Stimulated activated memory B cell treated with anti-CD40 and anti-IgM and Interleukin-4, amounts not matched to agents 10 μg/mL and 1 μg/mL and 100 μg/mL, for 72 hours (primary cell): ENCODE data around the gene BCAT1.
"Not testable (repeated sequence)": the region's sequence is repeated elsewhere in the genome, so short reads cannot be mapped to it uniquely, and the experiment has no call there.

Source experiments
- ATAC-seq: fragments of 150-1000 bp; cut with Tn5 transposase; 2 replicates; pipeline ENCODE4 v1.10.0; 2021
- H3K27ac Mint-ChIP-seq: one replicate; pipeline ENCODE4 v1.8.0; 2022; ENCODE audit warnings: mild to moderate bottlenecking, mixed read lengths
- H3K27me3 Mint-ChIP-seq: one replicate; pipeline ENCODE4 v1.8.0; 2022; ENCODE audit warnings: mixed read lengths
- H3K36me3 Mint-ChIP-seq: one replicate; pipeline ENCODE4 v1.8.0; 2022; ENCODE audit warnings: mixed read lengths
- H3K4me1 Mint-ChIP-seq: one replicate; pipeline ENCODE4 v1.8.0; 2022; ENCODE audit warnings: mixed read lengths
- H3K4me3 Mint-ChIP-seq: one replicate; pipeline ENCODE4 v1.8.0; 2022; ENCODE audit warnings: mild to moderate bottlenecking, moderate library complexity, mixed read lengths
- H3K9me3 Mint-ChIP-seq: one replicate; pipeline ENCODE4 v1.8.0; 2022; ENCODE audit warnings: mixed read lengths

BCAT1 gene

DNA sequence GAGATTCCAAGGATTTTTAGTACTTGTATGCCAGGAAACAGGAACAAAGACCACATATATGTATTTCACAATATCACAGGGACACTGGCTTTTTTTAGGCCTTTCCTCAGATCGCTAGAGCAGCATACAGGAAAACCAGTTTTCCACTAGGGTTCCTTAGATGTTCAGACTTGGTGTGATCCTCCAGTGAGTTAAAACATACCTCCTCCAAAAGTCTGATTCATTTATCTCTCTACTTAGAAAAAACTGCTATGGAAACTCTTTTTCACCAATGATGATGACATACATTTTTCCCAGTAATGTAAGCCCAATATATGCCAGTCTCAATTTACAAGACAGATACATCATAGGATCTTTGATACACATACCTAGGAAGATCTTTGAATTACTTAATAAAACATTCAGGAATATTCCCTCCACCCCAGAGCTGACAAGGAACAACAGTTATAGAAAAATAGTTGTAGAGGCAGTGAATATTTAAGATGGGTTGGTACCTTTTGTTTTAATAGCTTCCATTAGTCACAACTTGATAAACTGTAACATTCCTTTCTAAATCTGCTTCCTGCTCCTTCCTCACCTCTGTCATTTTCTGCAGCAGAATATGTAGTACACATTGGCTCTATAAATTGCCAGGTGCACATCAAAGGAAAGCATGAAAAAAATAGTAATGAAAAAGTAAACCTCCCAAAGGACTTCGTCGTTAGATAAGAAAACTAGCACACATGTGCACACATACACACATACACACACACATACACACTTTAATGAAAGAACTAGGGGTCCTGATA lies 27.5 kb downstream of the BCAT1 start:
- Mint-ChIP-seq H3K36me3 (no peaks in the 10 kb centered on the region), H3K27ac (no peak overlapping the region), H3K4me3 (no peak overlapping the region), H3K9me3 (peaks cover 3% of the 10 kb centered on the region), H3K27me3 (no peaks in the 10 kb centered on the region), H3K4me1 (peaks cover 22% of the 10 kb centered on the region)
- ATAC-seq, result no peak

DNA sequence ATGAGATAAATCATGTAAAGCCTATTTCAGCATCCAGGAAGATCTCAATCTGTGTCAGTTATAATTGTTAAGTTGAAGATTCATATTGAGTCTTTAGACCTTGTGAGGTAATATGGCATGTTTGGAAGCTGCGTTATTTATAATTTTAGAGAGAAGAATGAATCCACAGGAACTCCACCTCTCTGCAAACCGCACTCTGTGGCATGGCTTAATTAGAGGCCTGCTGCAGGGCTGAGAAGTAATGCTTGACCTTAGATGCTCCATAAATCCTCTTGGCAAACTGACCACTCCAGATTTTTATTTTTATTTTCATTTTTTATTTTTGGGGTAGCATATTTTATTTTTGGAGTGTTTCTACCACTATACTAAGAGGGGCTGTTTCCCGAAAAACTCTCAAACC lies 28.8 kb downstream of the BCAT1 start:
- H3K27ac Mint-ChIP-seq, result no peak overlapping the region
- H3K4me1 Mint-ChIP-seq, result peaks cover 22% of the 10 kb centered on the region
- H3K27me3 Mint-ChIP-seq, result no peaks in the 10 kb centered on the region
- ATAC-seq, result no peak
- no peaks in the 10 kb centered on the region for H3K9me3 Mint-ChIP-seq
- H3K36me3 Mint-ChIP-seq, result no peaks in the 10 kb centered on the region
- no peak overlapping the region for H3K4me3 Mint-ChIP-seq

DNA sequence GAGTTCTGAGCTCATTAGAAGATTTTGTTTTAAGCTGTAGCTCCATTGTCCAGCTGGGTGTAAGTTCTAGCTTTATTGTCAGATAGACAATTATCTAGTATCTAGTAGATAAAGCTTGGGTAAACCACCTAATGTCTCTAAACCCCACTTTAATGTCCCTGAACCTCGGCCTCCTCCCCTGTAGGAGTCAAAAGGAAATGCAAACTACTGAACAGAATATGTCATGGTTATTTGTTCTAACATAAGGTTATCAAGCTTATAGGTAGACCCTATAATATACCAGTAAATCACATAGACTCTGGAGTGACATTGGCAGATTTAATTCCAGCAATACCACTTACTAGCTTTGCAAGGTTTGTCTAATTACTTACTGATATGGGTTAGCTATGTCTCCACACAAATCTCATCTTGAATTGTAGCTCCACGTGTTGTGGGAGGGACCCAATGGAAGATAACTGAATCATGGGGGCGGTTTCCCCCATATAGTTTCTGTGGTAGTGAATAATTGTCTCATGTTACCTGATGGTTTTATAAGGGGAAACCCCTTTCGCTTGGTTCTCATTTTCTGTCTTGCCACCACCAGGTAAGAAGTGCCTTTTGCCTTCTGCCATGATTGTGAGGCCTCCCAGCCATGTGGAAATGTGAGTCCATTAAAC lies 29.4 kb downstream of the BCAT1 start:
- Mint-ChIP-seq H3K4me3 (no peak overlapping the region), H3K27ac (no peak overlapping the region)

DNA sequence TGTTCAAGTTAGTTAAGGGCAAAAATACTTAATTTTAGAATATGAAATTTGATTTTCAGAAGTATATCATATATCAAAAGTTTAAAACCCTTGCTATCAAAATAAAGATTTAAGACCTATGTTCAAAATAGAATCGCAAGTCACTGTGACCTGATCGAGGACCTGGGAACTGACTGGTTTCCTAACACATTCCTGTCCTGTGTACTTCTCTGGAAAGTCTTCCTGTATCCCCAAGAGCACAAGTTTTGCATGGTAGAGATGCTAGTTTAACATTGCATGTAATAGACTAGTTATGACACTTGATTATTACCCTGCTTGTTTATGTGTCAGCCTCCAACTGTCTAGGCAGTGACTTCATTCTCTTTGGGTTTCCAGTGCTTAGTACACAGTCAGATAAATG lies 30.3 kb downstream of the BCAT1 start:
- Mint-ChIP-seq H3K4me1 (peaks cover 22% of the 10 kb centered on the region), H3K27ac (no peak overlapping the region), H3K27me3 (no peaks in the 10 kb centered on the region), H3K36me3 (no peaks in the 10 kb centered on the region), H3K9me3 (no peaks in the 10 kb centered on the region), H3K4me3 (no peak overlapping the region)
- no peak for ATAC-seq

More for the DNA sequence above, 29.4 kb downstream of the BCAT1 start:
- Mint-ChIP-seq H3K4me1 (peaks cover 22% of the 10 kb centered on the region), H3K36me3 (no peaks in the 10 kb centered on the region), H3K9me3 (no peaks in the 10 kb centered on the region), H3K27me3 (no peaks in the 10 kb centered on the region)
- ATAC-seq, result peak; percentile 58

DNA sequence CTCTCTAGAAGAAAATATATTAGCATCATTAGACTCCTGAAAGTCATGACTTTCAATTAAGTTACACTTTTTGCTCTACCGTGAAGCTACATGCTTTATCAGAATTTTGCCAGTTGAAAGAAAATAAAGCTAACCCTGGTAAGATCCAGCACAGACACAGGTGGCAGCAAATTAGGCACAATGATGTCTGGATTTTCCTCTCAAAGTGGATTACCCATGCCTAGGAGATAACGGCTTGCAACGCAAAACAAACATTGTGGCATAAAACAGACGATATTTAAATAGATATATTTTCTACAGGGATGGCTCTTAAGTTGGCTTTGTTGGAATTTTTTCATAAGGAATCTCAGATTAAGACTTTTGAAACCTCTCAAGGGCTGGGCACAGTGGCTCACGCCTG lies 33.4 kb downstream of the BCAT1 start:
- Mint-ChIP-seq H3K4me3 (no peak overlapping the region), H3K27ac (no peak overlapping the region), H3K9me3 (no peaks in the 10 kb centered on the region), H3K36me3 (no peaks in the 10 kb centered on the region), H3K4me1 (peaks cover 7% of the 10 kb centered on the region), H3K27me3 (no peaks in the 10 kb centered on the region)
- ATAC-seq, result no peak

DNA sequence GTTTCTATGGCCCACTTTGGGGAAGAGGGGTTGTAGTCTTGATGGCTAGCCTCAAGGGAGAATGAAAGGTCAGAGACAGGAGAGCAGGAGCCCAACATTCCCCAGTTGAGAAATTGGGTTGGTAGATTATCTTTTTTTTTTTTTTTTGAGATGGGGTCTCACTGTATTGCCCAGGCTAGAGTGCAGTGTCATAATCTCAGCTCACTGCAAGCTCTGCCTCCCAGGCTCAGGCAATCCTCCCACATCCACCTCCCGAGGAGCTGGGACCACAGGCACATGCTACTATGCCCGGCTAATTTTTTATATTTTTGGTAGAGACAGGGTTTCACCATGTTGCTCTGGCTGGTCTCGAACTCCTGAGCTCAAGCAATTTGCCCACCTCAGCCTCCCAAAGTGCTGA lies 34.9 kb downstream of the BCAT1 start:
- Mint-ChIP-seq H3K27ac (no peak overlapping the region), H3K36me3 (no peaks in the 10 kb centered on the region), H3K4me1 (no peaks in the 10 kb centered on the region), H3K9me3 (no peaks in the 10 kb centered on the region), H3K27me3 (no peaks in the 10 kb centered on the region), H3K4me3 (no peak overlapping the region)
- ATAC-seq, result no peak

DNA sequence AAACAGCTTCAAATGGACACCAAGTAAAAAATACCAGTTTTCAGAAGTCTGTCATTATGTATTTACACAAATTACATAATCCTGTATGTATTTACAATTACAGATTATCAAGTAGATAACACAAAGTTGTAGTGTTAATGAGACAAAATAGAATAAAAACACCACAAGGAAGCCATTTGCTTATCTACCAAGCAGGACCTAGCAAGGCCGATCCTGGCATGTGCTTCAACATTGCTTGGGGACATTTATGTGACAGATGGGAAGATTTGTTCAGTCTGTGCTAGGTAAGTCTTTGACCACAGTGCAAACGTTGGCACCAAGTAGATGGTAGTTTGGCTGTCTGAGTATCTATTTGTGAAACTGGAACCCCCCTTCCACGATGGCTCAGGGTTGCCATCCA lies 35.8 kb downstream of the BCAT1 start:
- H3K27me3 Mint-ChIP-seq, result no peaks in the 10 kb centered on the region
- H3K36me3 Mint-ChIP-seq, result no peaks in the 10 kb centered on the region
- H3K9me3 Mint-ChIP-seq, result no peaks in the 10 kb centered on the region
- no peak overlapping the region for H3K27ac Mint-ChIP-seq
- no peaks in the 10 kb centered on the region for H3K4me1 Mint-ChIP-seq
- ATAC-seq, result no peak
- H3K4me3 Mint-ChIP-seq, result no peak overlapping the region

DNA sequence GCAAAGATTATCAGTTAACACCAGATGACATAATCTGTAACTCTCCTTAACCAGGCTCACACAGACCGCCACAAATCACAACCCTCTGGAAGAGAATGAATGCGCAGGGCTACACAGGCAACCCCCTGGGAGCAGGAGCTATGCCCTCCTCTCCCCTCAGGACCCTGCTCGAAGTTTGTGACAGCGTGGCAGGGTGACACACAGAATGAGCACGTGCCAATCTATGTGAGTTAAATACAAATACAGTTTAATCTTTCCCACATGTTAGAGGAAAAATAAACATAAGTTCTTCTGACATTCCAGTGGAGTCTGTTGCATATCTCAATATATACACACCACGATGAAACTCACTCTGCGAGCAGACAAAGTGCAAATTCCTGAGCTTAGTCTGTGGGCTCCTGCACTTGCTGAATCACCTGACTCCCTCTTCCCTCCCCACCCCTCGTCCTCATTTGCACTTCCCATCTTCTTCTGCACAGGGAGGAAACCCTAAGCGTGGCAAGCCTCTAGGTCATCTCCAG lies 37.6 kb downstream of the BCAT1 start:
- H3K4me1 Mint-ChIP-seq, result no peaks in the 10 kb centered on the region
- no peaks in the 10 kb centered on the region for H3K27me3 Mint-ChIP-seq
- H3K9me3 Mint-ChIP-seq, result no peaks in the 10 kb centered on the region
- no peak for ATAC-seq
- no peak overlapping the region for H3K27ac Mint-ChIP-seq
- H3K36me3 Mint-ChIP-seq, result no peaks in the 10 kb centered on the region
- H3K4me3 Mint-ChIP-seq, result no peak overlapping the region

DNA sequence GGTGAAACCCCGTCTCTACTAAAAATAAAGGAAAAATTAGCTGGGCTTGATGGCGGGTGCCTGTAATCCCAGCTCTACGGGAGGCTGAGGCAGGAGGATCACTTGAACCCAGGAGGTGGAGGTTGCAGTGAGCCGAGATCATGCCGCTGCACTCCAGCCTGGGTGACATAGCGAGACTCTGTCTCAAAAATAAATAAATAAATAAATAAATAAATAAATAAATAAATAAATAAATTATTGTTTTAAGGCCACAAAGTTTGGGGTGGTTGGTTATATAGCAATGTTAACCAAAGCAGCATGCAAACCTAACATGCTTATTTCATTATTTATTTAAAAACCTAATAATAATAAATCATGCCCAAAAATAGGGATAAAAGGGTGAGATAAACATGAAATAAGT lies 38.7 kb downstream of the BCAT1 start:
- not testable (repeated sequence) for H3K27ac Mint-ChIP-seq, H3K9me3 Mint-ChIP-seq, H3K27me3 Mint-ChIP-seq, H3K4me1 Mint-ChIP-seq, H3K36me3 Mint-ChIP-seq, H3K4me3 Mint-ChIP-seq, ATAC-seq

DNA sequence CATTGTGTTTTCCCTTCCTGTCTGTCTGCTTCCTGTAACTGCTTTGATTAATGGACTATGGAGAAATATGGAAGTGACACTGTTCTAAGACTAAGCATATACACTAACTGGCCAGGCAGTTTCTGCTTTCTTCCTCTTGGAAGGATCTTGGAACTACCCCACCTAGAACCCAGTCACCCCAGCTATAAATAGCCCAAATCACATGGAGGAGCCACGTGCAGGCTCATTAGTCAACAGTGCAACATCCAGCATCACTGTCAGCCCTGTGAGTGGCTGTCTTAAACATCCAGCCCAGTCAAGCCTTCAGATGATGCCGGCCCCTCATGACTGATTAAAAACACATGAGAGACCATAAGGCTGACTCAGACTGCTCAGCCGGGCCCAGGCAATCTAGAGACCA lies 39.2 kb downstream of the BCAT1 start:
- no peaks in the 10 kb centered on the region for H3K36me3 Mint-ChIP-seq
- no peak overlapping the region for H3K27ac Mint-ChIP-seq
- no peak overlapping the region for H3K4me3 Mint-ChIP-seq
- H3K27me3 Mint-ChIP-seq, result no peaks in the 10 kb centered on the region
- H3K4me1 Mint-ChIP-seq, result no peaks in the 10 kb centered on the region
- no peaks in the 10 kb centered on the region for H3K9me3 Mint-ChIP-seq
- ATAC-seq, result no peak

DNA sequence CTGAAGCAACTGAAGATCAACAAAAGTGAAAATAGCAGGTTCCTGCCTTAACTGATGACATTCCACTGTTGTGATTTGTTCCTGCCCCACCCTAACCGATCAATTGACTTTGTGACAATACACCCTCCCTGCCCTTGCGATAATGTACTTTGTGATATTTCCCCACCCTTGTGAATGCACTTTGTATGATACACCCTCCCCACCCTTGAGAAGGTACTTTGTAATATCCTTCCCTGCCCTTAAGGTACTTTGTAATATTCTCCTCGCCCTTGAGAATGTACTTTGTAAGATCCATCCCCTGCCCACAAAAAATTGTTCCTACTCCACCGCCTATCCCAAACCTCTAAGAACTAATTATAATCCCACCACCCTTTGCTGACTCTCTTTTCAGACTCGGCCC lies 41.4 kb downstream of the BCAT1 start:
- Mint-ChIP-seq H3K27me3 (no peaks in the 10 kb centered on the region), H3K4me1 (peaks cover 14% of the 10 kb centered on the region), H3K4me3 (no peak overlapping the region), H3K27ac (no peak overlapping the region), H3K36me3 (no peaks in the 10 kb centered on the region), H3K9me3 (no peaks in the 10 kb centered on the region)
- ATAC-seq, result no peak

DNA sequence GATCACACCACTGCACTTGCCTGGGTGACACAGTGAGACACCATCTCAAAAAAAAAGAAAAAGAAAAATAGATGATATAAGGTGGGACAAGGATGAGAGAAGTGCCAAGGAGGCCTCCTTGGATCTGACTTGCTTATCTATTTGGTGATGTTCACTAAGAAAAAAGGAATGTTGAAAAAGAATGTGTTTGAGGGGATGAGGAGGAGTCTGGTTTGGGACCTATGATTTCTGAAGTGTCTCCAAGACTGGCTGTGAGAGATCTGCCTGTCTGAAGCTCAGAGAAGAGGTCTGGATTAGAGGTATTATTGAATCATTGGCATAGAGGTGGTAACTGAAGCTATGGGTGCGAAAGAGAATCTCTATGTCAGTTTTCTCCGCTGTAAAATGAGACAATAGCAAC lies 42.8 kb downstream of the BCAT1 start:
- no peaks in the 10 kb centered on the region for H3K9me3 Mint-ChIP-seq

DNA sequence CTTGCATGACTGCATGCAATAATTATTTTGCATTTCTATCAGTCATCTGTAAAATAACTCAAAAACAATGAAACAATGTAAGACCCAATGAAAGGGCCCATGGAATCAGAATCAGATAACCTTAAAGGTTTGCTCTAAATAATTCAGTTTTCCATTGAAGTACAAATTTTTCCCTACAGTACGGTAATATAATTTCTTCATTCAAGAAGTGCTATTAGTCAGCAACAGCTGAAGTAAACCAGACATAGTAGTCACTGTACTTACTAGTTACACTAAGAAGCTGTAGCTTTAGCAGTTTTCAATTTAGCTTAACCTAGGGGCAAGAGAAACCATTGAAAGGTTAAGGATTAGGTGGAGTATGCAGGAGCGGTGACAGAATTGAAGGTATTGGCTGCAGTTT lies 43.5 kb downstream of the BCAT1 start:
- Mint-ChIP-seq H3K9me3 (no peaks in the 10 kb centered on the region), H3K27me3 (no peaks in the 10 kb centered on the region), H3K4me3 (no peak overlapping the region), H3K4me1 (peaks cover 22% of the 10 kb centered on the region), H3K27ac (no peak overlapping the region), H3K36me3 (no peaks in the 10 kb centered on the region)
- no peak for ATAC-seq

More for the DNA sequence above, 42.8 kb downstream of the BCAT1 start:
- Mint-ChIP-seq H3K4me3 (no peak overlapping the region), H3K27ac (no peak overlapping the region), H3K4me1 (peaks cover 22% of the 10 kb centered on the region), H3K27me3 (no peaks in the 10 kb centered on the region), H3K36me3 (no peaks in the 10 kb centered on the region)
- no peak for ATAC-seq

DNA sequence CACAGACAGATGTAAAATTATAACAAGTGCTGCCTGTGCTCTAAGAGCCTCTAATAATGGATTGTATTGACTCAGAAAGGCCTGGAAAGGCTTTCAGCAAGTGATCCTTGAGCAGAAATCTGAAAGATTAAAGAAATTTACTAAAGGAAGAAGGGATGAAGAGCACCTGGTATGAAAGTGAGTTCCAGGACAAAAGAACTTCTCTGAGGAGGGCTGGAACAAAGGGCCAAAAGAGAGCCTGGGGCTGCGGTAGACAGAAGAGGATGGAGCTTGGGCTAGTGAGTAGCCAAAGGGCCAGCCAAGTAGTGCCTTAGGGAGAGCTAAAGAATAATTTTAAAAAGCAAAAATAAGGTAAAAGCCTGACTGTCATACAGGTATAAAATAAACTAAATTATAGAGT lies 44.0 kb downstream of the BCAT1 start:
- H3K9me3 Mint-ChIP-seq, result no peaks in the 10 kb centered on the region
- peaks cover 22% of the 10 kb centered on the region for H3K4me1 Mint-ChIP-seq
- H3K27me3 Mint-ChIP-seq, result no peaks in the 10 kb centered on the region
- H3K27ac Mint-ChIP-seq, result no peak overlapping the region
- H3K36me3 Mint-ChIP-seq, result peaks cover 1% of the 10 kb centered on the region
- no peak overlapping the region for H3K4me3 Mint-ChIP-seq
- no peak for ATAC-seq

DNA sequence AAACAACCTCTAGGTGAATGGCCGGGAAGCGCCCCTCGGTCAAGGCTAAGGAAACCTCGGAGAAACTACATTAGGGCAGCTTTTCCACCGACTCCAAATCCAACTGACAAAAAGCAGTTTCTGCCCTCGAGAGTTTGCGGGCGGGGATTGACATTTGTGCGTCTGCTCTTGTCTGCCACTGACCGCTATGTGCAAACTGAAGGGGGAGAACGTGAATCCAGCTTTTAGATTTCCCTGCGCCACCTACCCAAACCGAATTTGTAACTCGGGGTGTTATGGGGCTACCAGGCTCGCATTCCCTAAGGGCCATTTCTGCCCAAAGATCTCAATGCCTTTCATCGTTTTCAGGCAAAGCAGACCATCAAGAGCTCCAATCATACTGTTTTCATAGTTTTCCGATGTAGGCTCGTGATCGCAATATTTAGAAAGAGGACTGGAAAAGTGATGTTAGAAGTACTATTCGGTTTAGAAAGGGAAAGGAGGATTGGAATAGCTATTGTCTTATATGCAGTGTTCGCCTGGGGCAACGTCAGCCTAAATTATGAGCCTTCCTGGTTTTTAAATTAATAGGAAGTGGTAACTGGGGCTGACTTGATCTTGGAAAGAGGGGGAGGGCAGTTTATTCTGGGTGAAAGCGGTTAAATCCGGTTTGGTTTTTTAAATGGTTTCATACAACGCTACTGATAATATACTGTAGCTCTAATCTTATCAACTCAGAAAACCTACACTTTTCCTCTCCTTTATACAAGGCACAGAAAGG lies 45.4 kb downstream of the BCAT1 start:
- Mint-ChIP-seq H3K4me3 (peak overlapping the region; percentile 84), H3K27ac (no peak overlapping the region), H3K4me1 (peaks cover 22% of the 10 kb centered on the region)

More for the DNA sequence above, 45.4 kb downstream of the BCAT1 start:
- Mint-ChIP-seq H3K36me3 (peaks cover 12% of the 10 kb centered on the region), H3K27me3 (no peaks in the 10 kb centered on the region), H3K9me3 (peaks cover 4% of the 10 kb centered on the region)
- no peak for ATAC-seq
